Fibroblast of pulmonary artery (primary cell): Measurements from ENCODE around the gene ZNF785.

Experiments used
- DNase-seq: peaks from one replicate; pipeline ENCODE4 v3.0.0-alpha.2; 2010; ENCODE audit warnings: low read depth
- H3K4me3 ChIP-seq: replicated peaks from 2 replicates; pipeline ENCODE4 v1.5.1; 2011; ENCODE audit warnings: low read depth, mild to moderate bottlenecking, control low read depth, low read length, moderate library complexity
- TF ChIP-seq, protein P1 (sequence below): IDR thresholded peaks from 2 replicates; pipeline ENCODE4 v1.5.1; 2011; ENCODE audit warnings: mild to moderate bottlenecking, control low read depth, low read length, inconsistent platforms; ENCODE audit errors: missing control alignments

ZNF785 gene

GRCh38 chr16:30622455-30623032 lies 37.0 kb upstream of the ZNF785 start:
- TF ChIP-seq, protein P1, sequence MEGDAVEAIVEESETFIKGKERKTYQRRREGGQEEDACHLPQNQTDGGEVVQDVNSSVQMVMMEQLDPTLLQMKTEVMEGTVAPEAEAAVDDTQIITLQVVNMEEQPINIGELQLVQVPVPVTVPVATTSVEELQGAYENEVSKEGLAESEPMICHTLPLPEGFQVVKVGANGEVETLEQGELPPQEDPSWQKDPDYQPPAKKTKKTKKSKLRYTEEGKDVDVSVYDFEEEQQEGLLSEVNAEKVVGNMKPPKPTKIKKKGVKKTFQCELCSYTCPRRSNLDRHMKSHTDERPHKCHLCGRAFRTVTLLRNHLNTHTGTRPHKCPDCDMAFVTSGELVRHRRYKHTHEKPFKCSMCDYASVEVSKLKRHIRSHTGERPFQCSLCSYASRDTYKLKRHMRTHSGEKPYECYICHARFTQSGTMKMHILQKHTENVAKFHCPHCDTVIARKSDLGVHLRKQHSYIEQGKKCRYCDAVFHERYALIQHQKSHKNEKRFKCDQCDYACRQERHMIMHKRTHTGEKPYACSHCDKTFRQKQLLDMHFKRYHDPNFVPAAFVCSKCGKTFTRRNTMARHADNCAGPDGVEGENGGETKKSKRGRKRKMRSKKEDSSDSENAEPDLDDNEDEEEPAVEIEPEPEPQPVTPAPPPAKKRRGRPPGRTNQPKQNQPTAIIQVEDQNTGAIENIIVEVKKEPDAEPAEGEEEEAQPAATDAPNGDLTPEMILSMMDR: no peak
- no peak for DNase-seq
- H3K4me3 ChIP-seq: no peak overlapping the region

- TF ChIP-seq, protein P1: no peak
- no peak overlapping the region for H3K4me3 ChIP-seq
- DNase-seq: no peak
Measured at GRCh38 chr16:30621765-30622164, 36.3 kb upstream of the ZNF785 start.

DNA sequence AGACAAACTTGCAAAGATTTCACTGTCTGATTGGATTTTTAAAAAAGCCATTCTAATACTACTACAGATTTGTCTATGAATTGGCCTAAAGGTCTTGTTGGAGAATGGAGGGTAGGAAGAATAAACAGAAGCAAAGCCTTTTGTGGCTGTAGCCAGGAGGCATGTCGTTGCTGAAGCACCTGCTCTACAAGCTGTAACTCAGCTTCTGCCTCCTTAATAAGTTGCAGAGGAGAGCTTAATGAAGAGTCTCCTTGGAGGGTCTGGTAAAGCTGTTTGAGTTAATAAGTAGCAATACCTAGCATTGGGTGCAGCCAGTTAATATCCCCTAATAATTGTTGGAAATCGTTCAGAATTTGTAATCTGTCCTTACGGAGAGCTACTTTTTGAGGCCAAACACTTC lies 34.7 kb upstream of the ZNF785 start:
- TF ChIP-seq, protein P1: no peak
- no peak for DNase-seq
- H3K4me3 ChIP-seq: no peak overlapping the region

DNA sequence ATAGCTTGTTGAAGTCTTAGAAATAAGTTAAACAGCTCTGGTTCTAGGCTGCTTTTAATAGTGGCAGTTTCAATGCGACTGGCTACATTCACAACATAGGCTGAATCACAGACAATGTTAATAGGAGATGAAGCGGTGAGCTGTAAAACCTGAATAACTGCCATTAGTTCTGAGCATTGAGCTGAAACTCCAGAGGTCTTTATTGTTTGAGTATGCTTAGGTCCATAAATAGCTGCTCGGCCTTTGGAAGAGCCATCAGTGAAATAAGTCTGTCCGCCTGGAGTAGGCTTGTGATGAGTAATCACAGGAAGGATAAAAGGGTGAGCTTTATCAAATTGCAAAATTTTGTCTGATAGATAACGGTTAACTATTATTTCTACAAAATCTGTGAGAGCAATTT lies 34.1 kb upstream of the ZNF785 start:
- DNase-seq: no peak
- TF ChIP-seq, protein P1: no peak
- H3K4me3 ChIP-seq: no peak overlapping the region

GRCh38 chr16:30619202-30619601 lies 33.7 kb upstream of the ZNF785 start:
- TF ChIP-seq, protein P1: no peak
- no peak overlapping the region for H3K4me3 ChIP-seq
- DNase-seq: peak; percentile 15

DNA sequence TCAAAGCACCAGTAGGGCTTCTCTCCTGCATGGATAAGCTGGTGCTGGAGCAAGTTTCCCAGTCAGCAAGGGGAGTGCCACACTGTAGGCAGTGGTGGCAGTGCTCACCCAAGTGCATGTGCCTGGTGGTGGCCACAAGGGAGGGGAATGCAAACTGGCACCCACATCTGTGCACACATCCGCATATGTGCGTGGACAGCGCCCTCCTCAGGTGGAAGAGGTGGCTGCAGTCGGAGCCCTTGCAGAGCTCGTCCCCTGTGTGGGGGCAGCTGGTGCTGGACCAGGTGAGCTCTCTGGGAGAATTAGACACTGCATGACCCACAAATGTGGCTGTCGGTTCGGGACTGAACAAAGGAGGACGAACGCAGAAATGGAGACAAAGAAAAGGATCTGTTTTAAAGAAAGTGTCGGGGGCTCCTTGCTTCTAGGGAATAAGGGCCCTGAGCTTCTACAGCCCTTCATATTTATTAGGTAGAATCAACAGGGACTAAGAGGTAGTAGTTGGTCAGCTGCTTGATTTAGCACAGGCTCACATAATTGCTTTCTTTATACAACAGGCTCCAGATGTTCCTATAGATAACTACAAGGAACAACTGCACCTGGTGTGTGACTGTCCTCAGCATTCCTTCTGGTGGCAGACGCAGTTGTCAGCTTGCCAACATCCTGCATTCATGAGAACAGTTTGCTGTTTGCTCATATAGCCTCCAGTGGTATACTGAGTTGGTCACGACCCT lies 30.0 kb upstream of the ZNF785 start:
- DNase-seq: peak; percentile 50
- H3K4me3 ChIP-seq: no peak overlapping the region
- TF ChIP-seq, protein P1: peak; percentile 61
